Mesenchymal stem cell (in vitro differentiated cells and primary cell): ENCODE results near the gene GRM7.

Experiments
- DNase-seq: peaks from one replicate; pipeline ENCODE4 v3.0.0-alpha.2; 2013
- H2AFZ ChIP-seq: one replicate; pipeline ENCODE4 v1.6.1; 2013; ENCODE audit warnings: low read depth, mild to moderate bottlenecking, control low read depth, inconsistent platforms, low read length, moderate library complexity
- H2AK5ac ChIP-seq: 2 replicates; pipeline ENCODE4 v1.6.1; 2013; ENCODE audit warnings: low read length, moderate library complexity, mild to moderate bottlenecking, inconsistent platforms; ENCODE audit not compliant: severe bottlenecking
- H2BK120ac ChIP-seq: one replicate; pipeline ENCODE4 v1.6.1; 2013; ENCODE audit warnings: low read depth, mild to moderate bottlenecking, inconsistent platforms, low read length, moderate library complexity
- H2BK12ac ChIP-seq, 2 experiments: one replicate each; pipeline ENCODE4 v1.6.1; 2013; ENCODE audit warnings: inconsistent platforms in 2 of 2, low read length in 2 of 2, mild to moderate bottlenecking in 2 of 2, moderate library complexity in 2 of 2, control low read depth in 1 of 2
- H2BK15ac ChIP-seq: one replicate; pipeline ENCODE4 v1.6.1; 2013; ENCODE audit warnings: mild to moderate bottlenecking, low read depth, inconsistent platforms; ENCODE audit not compliant: poor library complexity, severe bottlenecking
- H2BK5ac ChIP-seq: 2 replicates; pipeline ENCODE4 v1.6.1; 2013; ENCODE audit warnings: low read depth, mild to moderate bottlenecking, low read length, control low read depth, inconsistent platforms; ENCODE audit not compliant: poor library complexity, severe bottlenecking
- H3K14ac ChIP-seq, 2 experiments: one replicate each; pipeline ENCODE4 v1.6.1; 2013; ENCODE audit warnings: inconsistent platforms in 2 of 2, low read length in 2 of 2, control low read depth in 1 of 2, mild to moderate bottlenecking in 1 of 2, moderate library complexity in 1 of 2
- H3K18ac ChIP-seq, 2 experiments: one replicate each; pipeline ENCODE4 v1.6.1; 2013; ENCODE audit warnings: inconsistent platforms in 2 of 2, low read length in 2 of 2, control low read depth in 1 of 2, low read depth in 1 of 2, mild to moderate bottlenecking in 1 of 2
- H3K23ac ChIP-seq, 2 experiments: one replicate each; pipeline ENCODE4 v1.6.1; 2013; ENCODE audit warnings: inconsistent platforms in 2 of 2, low read length in 2 of 2, mild to moderate bottlenecking in 2 of 2, moderate library complexity in 2 of 2, control low read depth in 1 of 2
- H3K27ac ChIP-seq: 2 replicates; pipeline ENCODE4 v1.5.1; 2013; ENCODE audit warnings: mild to moderate bottlenecking, moderate library complexity, low read length, control low read depth, inconsistent platforms; ENCODE audit not compliant: poor library complexity, severe bottlenecking
- H3K27me3 ChIP-seq, 2 experiments: 2 replicates each; pipeline versions ENCODE4 v1.6.1 to v1.7.0; 2013; ENCODE audit warnings: low read length in 2 of 2, mild to moderate bottlenecking in 2 of 2, moderate library complexity in 2 of 2, control low read depth in 1 of 2, inconsistent platforms in 1 of 2; ENCODE audit not compliant: control insufficient read depth in 1 of 2, insufficient read depth in 1 of 2
- H3K36me3 ChIP-seq, 2 experiments: 2 replicates each; pipeline versions ENCODE4 v1.6.1 to v1.7.0; 2013; ENCODE audit warnings: low read length in 2 of 2, control low read depth in 1 of 2, inconsistent platforms in 1 of 2, low read depth in 1 of 2, mild to moderate bottlenecking in 1 of 2; ENCODE audit not compliant: insufficient read depth in 2 of 2, control insufficient read depth in 1 of 2
- H3K4ac ChIP-seq, 2 experiments: one replicate each; pipeline ENCODE4 v1.6.1; 2013; ENCODE audit warnings: inconsistent platforms in 2 of 2, low read length in 2 of 2, mild to moderate bottlenecking in 2 of 2, moderate library complexity in 2 of 2, control low read depth in 1 of 2, low read depth in 1 of 2
- H3K4me1 ChIP-seq: 2 replicates; pipeline ENCODE4 v1.6.1; 2013; ENCODE audit warnings: low read depth, low read length, control low read depth; ENCODE audit not compliant: control insufficient read depth, insufficient read depth
- H3K4me2 ChIP-seq: 2 replicates; pipeline ENCODE4 v1.6.1; 2013; ENCODE audit warnings: low read length, mild to moderate bottlenecking, inconsistent platforms; ENCODE audit not compliant: poor library complexity, severe bottlenecking
- H3K4me3 ChIP-seq, 2 experiments: 2 replicates each; pipeline versions ENCODE4 v1.5.1 to v1.7.0; 2013; ENCODE audit warnings: low read length in 2 of 2, mild to moderate bottlenecking in 2 of 2, control low read depth in 1 of 2, low read depth in 1 of 2; ENCODE audit not compliant: insufficient read depth in 1 of 2
- H3K79me1 ChIP-seq: replicated peaks from 2 replicates; pipeline ENCODE4 v1.6.1; 2013; ENCODE audit warnings: mild to moderate bottlenecking, control low read depth, low read length, inconsistent platforms; ENCODE audit not compliant: poor library complexity, severe bottlenecking
- H3K9ac ChIP-seq: 2 replicates; pipeline ENCODE4 v1.7.0; 2013; ENCODE audit warnings: mild to moderate bottlenecking, low read length, moderate library complexity
- H3K9me3 ChIP-seq: 2 replicates; pipeline ENCODE4 v1.7.0; 2013; ENCODE audit warnings: mild to moderate bottlenecking, low read length; ENCODE audit not compliant: control insufficient read depth
- H4K8ac ChIP-seq: one replicate; pipeline ENCODE4 v1.6.1; 2013; ENCODE audit warnings: inconsistent platforms, mild to moderate bottlenecking, low read length, moderate library complexity
- H4K91ac ChIP-seq: one replicate; pipeline ENCODE4 v1.6.1; 2013; ENCODE audit warnings: mild to moderate bottlenecking, low read length, inconsistent platforms
- WGBS: methylation state at CpG from one replicate; pipeline ENCODE4 v1.1.7; 2013; ENCODE audit warnings: mixed read lengths; 5-methylcytosine and 5-hydroxymethylcytosine counted together

The GRM7 gene

DNA sequence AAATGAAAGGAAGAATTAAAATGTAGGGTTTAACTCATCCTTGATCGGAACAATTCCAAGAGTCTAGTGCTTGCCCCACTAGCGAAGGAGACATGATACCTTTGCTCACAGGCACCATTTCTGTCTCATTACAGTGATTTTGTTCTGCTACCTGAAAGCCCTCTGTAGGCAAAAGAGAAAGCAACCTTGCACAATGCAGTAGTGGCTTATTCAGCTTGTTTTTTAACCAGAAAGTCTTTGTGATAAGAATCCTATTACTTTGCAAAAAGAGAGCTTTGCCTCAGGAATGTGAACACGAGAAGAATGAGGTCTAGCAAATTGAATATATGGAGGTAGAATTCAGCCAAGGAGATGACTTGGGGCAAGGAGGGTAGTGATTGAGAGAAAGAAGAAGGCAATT is 684.4 kb downstream of the GRM7 start:
- Histone ChIP-seq H2BK15ac (no peak overlapping the region), H3K9me3 (no peaks in the 10 kb centered on the region), H2BK120ac (no peak overlapping the region), H2BK12ac (no peak overlapping the region), H2AK5ac (no peak overlapping the region), H3K27ac (no peak overlapping the region), H3K4me2 (no peak overlapping the region), H3K36me3 (no peaks in the 10 kb centered on the region), H4K8ac (no peak overlapping the region), H2BK5ac (no peak overlapping the region), H3K4me3 (no peak overlapping the region), H3K9ac (no peak overlapping the region), H2AFZ (no peak overlapping the region), H3K14ac (no peak overlapping the region), H3K4ac (no peak overlapping the region), H3K79me1 (no peaks in the 10 kb centered on the region), H3K23ac (no peak overlapping the region), H3K18ac (no peak overlapping the region), H4K91ac (no peak overlapping the region), H3K4me1 (no peaks in the 10 kb centered on the region), H3K27me3 (no peaks in the 10 kb centered on the region)
- DNase-seq = no peak
- WGBS = 91% methylated on average over 3 of the region's 3 CpGs

DNA sequence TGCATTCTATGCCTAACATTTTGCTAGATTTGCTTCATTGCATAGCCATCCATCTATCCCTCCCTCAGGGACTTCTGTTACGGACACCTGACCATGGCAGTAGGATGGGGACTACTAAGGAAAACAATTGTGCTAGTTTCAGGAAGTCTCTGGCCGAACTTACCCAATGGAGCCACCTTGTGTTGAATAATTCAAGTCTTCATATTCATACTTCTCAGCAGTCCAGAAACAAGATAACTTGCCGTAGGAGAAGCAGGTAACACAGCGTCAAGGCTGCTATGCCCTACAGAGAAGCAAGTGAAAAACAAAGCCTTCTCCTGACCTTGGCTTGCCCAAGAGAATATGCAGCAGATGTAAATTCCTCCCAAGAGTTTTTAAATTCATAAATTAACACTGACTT is 685.3 kb downstream of the GRM7 start:
- no peaks in the 10 kb centered on the region for H3K9me3 ChIP-seq
- H3K27ac ChIP-seq = no peak overlapping the region
- H3K79me1 ChIP-seq = no peaks in the 10 kb centered on the region

GRCh38 chr3:7547826-7548225 is 686.9 kb downstream of the GRM7 start:
- Histone ChIP-seq H2AFZ (no peak overlapping the region), H3K4me1 (no peaks in the 10 kb centered on the region), H2AK5ac (no peak overlapping the region), H4K8ac (no peak overlapping the region), H4K91ac (no peak overlapping the region), H2BK12ac (no peak overlapping the region), H3K9me3 (peaks cover 8% of the 10 kb centered on the region), H3K27ac (no peak overlapping the region), H3K27me3 (no peaks in the 10 kb centered on the region), H3K79me1 (no peaks in the 10 kb centered on the region), H3K4me2 (no peak overlapping the region), H3K9ac (no peak overlapping the region), H3K4me3 (no peak overlapping the region), H2BK15ac (no peak overlapping the region), H3K4ac (no peak overlapping the region), H2BK120ac (no peak overlapping the region), H3K36me3 (no peaks in the 10 kb centered on the region), H3K23ac (no peak overlapping the region), H2BK5ac (no peak overlapping the region), H3K14ac (no peak overlapping the region), H3K18ac (peak overlapping the region in 1 of 2 experiments; percentile 21)
- no peak for DNase-seq
- WGBS = 50% methylated on average over 1 of the region's 1 CpG

More for the DNA sequence above, 685.3 kb downstream of the GRM7 start:
- Histone ChIP-seq H3K4me1 (no peaks in the 10 kb centered on the region), H3K18ac (no peak overlapping the region), H2BK15ac (no peak overlapping the region), H3K4me3 (no peak overlapping the region), H3K4ac (no peak overlapping the region), H3K4me2 (no peak overlapping the region), H2BK5ac (no peak overlapping the region), H3K36me3 (no peaks in the 10 kb centered on the region), H4K8ac (no peak overlapping the region), H4K91ac (no peak overlapping the region), H3K27me3 (no peaks in the 10 kb centered on the region), H2AFZ (no peak overlapping the region), H3K14ac (no peak overlapping the region), H3K9ac (no peak overlapping the region), H2AK5ac (no peak overlapping the region), H2BK12ac (no peak overlapping the region), H3K23ac (no peak overlapping the region), H2BK120ac (no peak overlapping the region)
- 93% methylated on average over 4 of the region's 4 CpGs for WGBS
- peak; percentile 26 for DNase-seq

DNA sequence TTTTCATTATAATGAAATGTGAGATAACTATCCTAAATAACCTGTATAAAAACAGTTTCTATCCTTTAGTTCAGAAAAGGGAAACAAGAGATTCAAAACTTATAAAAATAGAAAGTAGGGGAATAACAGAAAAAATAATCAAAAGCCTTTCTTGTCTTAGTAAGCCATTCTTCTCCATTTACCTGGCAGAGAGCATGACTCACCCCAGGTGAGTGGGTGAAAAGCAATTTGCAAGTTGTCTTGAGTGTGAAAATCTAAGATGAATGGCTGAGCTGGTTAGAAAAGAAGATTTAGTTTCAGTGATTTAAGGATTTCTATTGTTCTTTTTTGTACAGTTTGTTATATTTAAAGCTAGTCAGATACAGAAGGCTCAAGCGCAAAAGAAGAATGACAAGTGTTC is 702.0 kb downstream of the GRM7 start:
- no CpG with 5 or more reads among the region's 1 CpG for WGBS
- Histone ChIP-seq H3K27ac (no peak overlapping the region), H3K4me2 (no peak overlapping the region)

More for the DNA sequence above, 702.0 kb downstream of the GRM7 start:
- Histone ChIP-seq H3K4me1 (no peaks in the 10 kb centered on the region), H3K4ac (no peak overlapping the region), H2BK120ac (no peak overlapping the region), H3K4me3 (no peak overlapping the region), H3K14ac (no peak overlapping the region), H2AK5ac (no peak overlapping the region), H3K79me1 (no peaks in the 10 kb centered on the region), H2BK5ac (no peak overlapping the region), H4K91ac (no peak overlapping the region), H2AFZ (no peak overlapping the region), H3K23ac (no peak overlapping the region), H3K9me3 (peaks cover 3% of the 10 kb centered on the region), H4K8ac (no peak overlapping the region), H3K36me3 (no peaks in the 10 kb centered on the region), H3K18ac (no peak overlapping the region), H3K9ac (no peak overlapping the region), H3K27me3 (no peaks in the 10 kb centered on the region), H2BK12ac (no peak overlapping the region), H2BK15ac (no peak overlapping the region)
- DNase-seq = no peak
